ENCODE measurements around the gene UXT. TPM values are rescaled to one million over a fixed set of nuclear protein-coding genes. Genes with fewer than 3 reads are reported as not detected.

The UXT gene
- total and polyA plus RNA-seq, 4 experiments from 2014 or later, result 172 to 315 (median 232) TPM

- CTCF ChIA-PET (ENCODE audit: partially characterized antibody), result no interaction called here
- Histone ChIP-seq H3K36me3 (ENCODE audit: insufficient read depth, low read length) (peaks cover 13% of the 10 kb centered on the region), H3K27ac (ENCODE audit: low read depth, low read length) (no peak overlapping the region), H3K4me1 (ENCODE audit: insufficient read depth, low read length) (peaks cover 16% of the 10 kb centered on the region), H3K27me3 (ENCODE audit: insufficient read depth, low read length) (no peaks in the 10 kb centered on the region), H3K4me3 (ENCODE audit: low read length in 2 of 2) (no peak overlapping the region), H3K9me3 (ENCODE audit: control insufficient read depth in 1 of 2, low read length in 2 of 2) (no peaks in the 10 kb centered on the region)
- H3K27me3 Mint-ChIP-seq, result no peaks in the 10 kb centered on the region
- intact Hi-C loops (cut with micrococcal nuclease), result no loop called here
- peaks cover 0 to 12% of the 10 kb centered on the region in 2 donors for H3K36me3 Mint-ChIP-seq
- DNase-seq, result no peak
- H3K4me1 Mint-ChIP-seq, result peaks cover 3 to 19% (median 8%) of the 10 kb centered on the region in 4 donors
- no peak overlapping the region for H3K4me3 Mint-ChIP-seq
- no peak overlapping the region for H3K27ac Mint-ChIP-seq
- H3K9me3 Mint-ChIP-seq, result peaks cover 0 to 2% (median 0%) of the 10 kb centered on the region in 8 donors
- POLR2A ChIA-PET (ENCODE audit: partially characterized antibody), result no interaction called here
These were observed 2.6 kb upstream of the UXT start for GRCh38 chrX:47661539-47661938.

- peak overlapping the region; percentile 87 to 93 (median 91) for H3K4me3 Mint-ChIP-seq
- Histone ChIP-seq H3K9me3 (ENCODE audit: control insufficient read depth in 1 of 2, low read length in 2 of 2) (no peaks in the 10 kb centered on the region), H3K4me1 (ENCODE audit: insufficient read depth, low read length) (peaks cover 16% of the 10 kb centered on the region), H3K27ac (ENCODE audit: low read depth, low read length) (peak overlapping the region; percentile 95), H3K27me3 (ENCODE audit: insufficient read depth, low read length) (no peaks in the 10 kb centered on the region), H3K36me3 (ENCODE audit: insufficient read depth, low read length) (peaks cover 28% of the 10 kb centered on the region), H3K4me3 (ENCODE audit: low read length in 2 of 2) (peak overlapping the region in 1 of 2 donors; percentile 90)
- DNase-seq, result no peak
- H3K27ac Mint-ChIP-seq, result peak overlapping the region; percentile 96 to 99 (median 98)
- H3K9me3 Mint-ChIP-seq, result peaks cover 0 to 2% (median 0%) of the 10 kb centered on the region in 8 donors
- intact Hi-C loops (cut with micrococcal nuclease), result loop anchor here (1.0 to 10.0 kb wide), 6 partner anchors 98 to 515 kb away; partner anchors contain the start of genes ARAF, NDUFB11, RBM10 and USP11
- POLR2A ChIA-PET (ENCODE audit: partially characterized antibody), result interaction anchor here (1.0 to 1.6 kb wide), 3 partner anchors 9 to 809 kb away, joined by 3 to 6 read pairs (median 5); partner anchors contain the start of gene ELK1
- H3K4me1 Mint-ChIP-seq, result peaks cover 3 to 28% (median 8%) of the 10 kb centered on the region in 4 donors
- CTCF ChIA-PET (ENCODE audit: partially characterized antibody), result no interaction called here
- H3K36me3 Mint-ChIP-seq, result peaks cover 0 to 26% of the 10 kb centered on the region in 2 donors
- no peaks in the 10 kb centered on the region for H3K27me3 Mint-ChIP-seq
These were observed 394 bp upstream of the UXT start for GRCh38 chrX:47659421-47659726.

GRCh38 chrX:47658301-47658683 is 688 bp downstream of the UXT start:
- Histone ChIP-seq H3K4me3 (ENCODE audit: low read length in 2 of 2) (peak overlapping the region; percentile 34 to 90), H3K27me3 (ENCODE audit: insufficient read depth, low read length) (no peaks in the 10 kb centered on the region), H3K27ac (ENCODE audit: low read depth, low read length) (peak overlapping the region; percentile 95), H3K36me3 (ENCODE audit: insufficient read depth, low read length) (peaks cover 33% of the 10 kb centered on the region), H3K9me3 (ENCODE audit: control insufficient read depth in 1 of 2, low read length in 2 of 2) (no peaks in the 10 kb centered on the region), H3K4me1 (ENCODE audit: insufficient read depth, low read length) (peaks cover 16% of the 10 kb centered on the region)
- H3K27me3 Mint-ChIP-seq, result no peaks in the 10 kb centered on the region
- peaks cover 4 to 32% of the 10 kb centered on the region in 2 donors for H3K36me3 Mint-ChIP-seq
- ChIA-PET CTCF (ENCODE audit: partially characterized antibody) (no interaction called here), POLR2A (ENCODE audit: partially characterized antibody) (interaction anchor here (0.7 to 1.6 kb wide), 4 partner anchors 8 to 810 kb away, joined by 3 to 6 read pairs (median 4); partner anchors contain the start of gene ELK1)
- no peak for DNase-seq
- peak overlapping the region; percentile 96 to 99 (median 98) for H3K27ac Mint-ChIP-seq
- H3K9me3 Mint-ChIP-seq, result peaks cover 0 to 2% (median 0%) of the 10 kb centered on the region in 8 donors
- intact Hi-C loops (cut with micrococcal nuclease), result loop anchor here (1.0 to 10.0 kb wide), 6 partner anchors 8 to 513 kb away; partner anchors contain the start of genes ELK1, NDUFB11, RBM10 and USP11
- peaks cover 3 to 28% (median 8%) of the 10 kb centered on the region in 4 donors for H3K4me1 Mint-ChIP-seq
- peak overlapping the region; percentile 87 to 93 (median 91) for H3K4me3 Mint-ChIP-seq

GRCh38 chrX:47651043-47651905 is 7.7 kb downstream of the UXT start:
- H3K4me3 Mint-ChIP-seq, result peak overlapping the region; percentile 85 to 94 (median 88)
- ChIA-PET POLR2A (ENCODE audit: partially characterized antibody) (interaction anchor here (1.0 to 2.7 kb wide), 11 partner anchors 8 to 923 kb away, joined by 3 to 14 read pairs (median 6); partner anchors contain the start of genes ARAF, CFP, NDUFB11 and RBM10), CTCF (ENCODE audit: partially characterized antibody) (interaction anchor here (1.1 to 1.5 kb wide), 3 partner anchors 11 to 185 kb away, joined by 3 to 4 read pairs (median 3); no protein-coding TSS in a partner anchor)

GRCh38 chrX:47650164-47651042 is 8.6 kb downstream of the UXT start, which contains the start of gene ELK1:
TSS of gene ELK1 (minus strand) at chrX:47650563. CDS start at chrX:47641441, 9,122 bp downstream.
- Histone ChIP-seq H3K9me3 (ENCODE audit: control insufficient read depth in 1 of 2, low read length in 2 of 2) (no peaks in the 10 kb centered on the region), H3K4me3 (ENCODE audit: low read length in 2 of 2) (peak within 1 kb of the TSS in 1 of 2 donors; percentile 69), H3K4me1 (ENCODE audit: insufficient read depth, low read length) (peaks cover 33% of the 10 kb centered on the region), H3K27me3 (ENCODE audit: insufficient read depth, low read length) (no peaks in the 10 kb centered on the region), H3K27ac (ENCODE audit: low read depth, low read length) (peak within 1 kb of the TSS; percentile 74), H3K36me3 (ENCODE audit: insufficient read depth, low read length) (peaks cover 10% of the 10 kb centered on the region)
- H3K9me3 Mint-ChIP-seq, result no peaks in the 10 kb centered on the region
- H3K36me3 Mint-ChIP-seq, result peaks cover 4 to 54% of the 10 kb centered on the region in 2 donors
- CTCF ChIA-PET (ENCODE audit: partially characterized antibody), result interaction anchor here (0.6 to 1.5 kb wide), 4 partner anchors 10 to 1939 kb away, joined by 3 to 4 read pairs (median 4); no protein-coding TSS in a partner anchor
- H3K4me1 Mint-ChIP-seq, result peaks cover 31 to 42% (median 36%) of the 10 kb centered on the region in 4 donors
- peak within 1 kb of the TSS; percentile 85 to 94 (median 88) for H3K4me3 Mint-ChIP-seq
- peak within 1 kb of the TSS; percentile 87 to 97 (median 97) for H3K27ac Mint-ChIP-seq
- peak; percentile 85 to 95 (median 90) for DNase-seq
- intact Hi-C loops (cut with micrococcal nuclease), result loop anchor here (1.0 to 10.0 kb wide), 7 partner anchors 8 to 505 kb away; partner anchors contain the start of genes ARAF, CDK16, RBM10 and UBA1
- H3K27me3 Mint-ChIP-seq, result no peaks in the 10 kb centered on the region
- POLR2A ChIA-PET (ENCODE audit: partially characterized antibody), result interaction anchor here (0.7 to 2.7 kb wide), 13 partner anchors 9 to 924 kb away, joined by 3 to 14 read pairs (median 6); partner anchors contain the start of genes ARAF, CFP, NDUFB11 and RBM10

More at GRCh38 chrX:47651043-47651905, 7.7 kb downstream of the UXT start:
- peaks cover 19% of the 10 kb centered on the region for H3K36me3 ChIP-seq (ENCODE audit: insufficient read depth, low read length)
- H3K4me1 ChIP-seq (ENCODE audit: insufficient read depth, low read length), result peaks cover 33% of the 10 kb centered on the region
- H3K4me1 Mint-ChIP-seq, result peaks cover 31 to 48% (median 32%) of the 10 kb centered on the region in 4 donors
- no peaks in the 10 kb centered on the region for H3K27me3 ChIP-seq (ENCODE audit: insufficient read depth, low read length)
- no peaks in the 10 kb centered on the region for H3K9me3 ChIP-seq (ENCODE audit: control insufficient read depth in 1 of 2, low read length in 2 of 2)
- H3K4me3 ChIP-seq (ENCODE audit: low read length in 2 of 2), result peak overlapping the region in 1 of 2 donors; percentile 69
- H3K9me3 Mint-ChIP-seq, result no peaks in the 10 kb centered on the region
- H3K36me3 Mint-ChIP-seq, result peaks cover 4 to 60% of the 10 kb centered on the region in 2 donors
- DNase-seq, result no peak
- H3K27me3 Mint-ChIP-seq, result no peaks in the 10 kb centered on the region
- H3K27ac Mint-ChIP-seq, result peak overlapping the region; percentile 87 to 97 (median 97)
- intact Hi-C loops (cut with micrococcal nuclease), result loop anchor here (2.0 to 10.0 kb wide), 3 partner anchors 168 to 434 kb away; partner anchors contain the start of genes CDK16 and ZNF41
- peak overlapping the region; percentile 74 for H3K27ac ChIP-seq (ENCODE audit: low read depth, low read length)

- intact Hi-C loops (cut with micrococcal nuclease), result loop anchor here (1.0 to 10.0 kb wide), 7 partner anchors 9 to 504 kb away; partner anchors contain the start of genes ARAF, CDK16, RBM10 and UBA1
- Histone ChIP-seq H3K27ac (ENCODE audit: low read depth, low read length) (peak overlapping the region; percentile 74), H3K27me3 (ENCODE audit: insufficient read depth, low read length) (no peaks in the 10 kb centered on the region), H3K9me3 (ENCODE audit: control insufficient read depth in 1 of 2, low read length in 2 of 2) (no peaks in the 10 kb centered on the region), H3K36me3 (ENCODE audit: insufficient read depth, low read length) (peaks cover 7% of the 10 kb centered on the region), H3K4me1 (ENCODE audit: insufficient read depth, low read length) (peaks cover 33% of the 10 kb centered on the region), H3K4me3 (ENCODE audit: low read length in 2 of 2) (peak overlapping the region in 1 of 2 donors; percentile 69)
- peaks cover 4 to 56% of the 10 kb centered on the region in 2 donors for H3K36me3 Mint-ChIP-seq
- H3K27me3 Mint-ChIP-seq, result no peaks in the 10 kb centered on the region
- H3K4me3 Mint-ChIP-seq, result peak overlapping the region; percentile 85 to 94 (median 88)
- H3K9me3 Mint-ChIP-seq, result no peaks in the 10 kb centered on the region
- peaks cover 34 to 45% (median 39%) of the 10 kb centered on the region in 4 donors for H3K4me1 Mint-ChIP-seq
- ChIA-PET CTCF (ENCODE audit: partially characterized antibody) (interaction anchor here (0.6 to 1.5 kb wide), 4 partner anchors 9 to 1939 kb away, joined by 3 to 4 read pairs (median 4); no protein-coding TSS in a partner anchor), POLR2A (ENCODE audit: partially characterized antibody) (interaction anchor here (1.0 to 2.7 kb wide), 9 partner anchors 8 to 924 kb away, joined by 3 to 14 read pairs (median 7); partner anchors contain the start of genes ARAF, CFP, RBM3 and TIMP1)
- H3K27ac Mint-ChIP-seq, result peak overlapping the region; percentile 85 to 97 (median 87)
- DNase-seq, result no peak
These were observed 9.2 kb downstream of the UXT start for GRCh38 chrX:47649781-47650163.
